GM21825 (cell line): ENCODE measurements around the gene SEC63.

Experiments used
- ATAC-seq: cut with Tn5 transposase; IDR thresholded peaks from one replicate; pipeline ENCODE4 v1.9.1; 2021; ENCODE audit warnings: mild to moderate bottlenecking, moderate library complexity; ENCODE audit not compliant: unreplicated experiment

The SEC63 gene

GRCh38 chr6:107820338-107821261 lies 137.4 kb downstream of the SEC63 start:
- ATAC-seq: no peak

GRCh38 chr6:107819964-107820337 lies 138.1 kb downstream of the SEC63 start:
- ATAC-seq: no peak

GRCh38 chr6:107819217-107819616 lies 138.8 kb downstream of the SEC63 start:
- no peak for ATAC-seq

GRCh38 chr6:107818272-107818671 lies 139.7 kb downstream of the SEC63 start:
- no peak for ATAC-seq

GRCh38 chr6:107817784-107818183 lies 140.2 kb downstream of the SEC63 start:
- ATAC-seq: no peak
